Measurements from ENCODE around the gene CDHR2. TPM values are rescaled to one million over a fixed set of nuclear protein-coding genes. Genes with fewer than 3 reads are reported as not detected.

The CDHR2 gene
- total RNA-seq, 1 experiment from 2014 or later, result 0.10 TPM

DNA sequence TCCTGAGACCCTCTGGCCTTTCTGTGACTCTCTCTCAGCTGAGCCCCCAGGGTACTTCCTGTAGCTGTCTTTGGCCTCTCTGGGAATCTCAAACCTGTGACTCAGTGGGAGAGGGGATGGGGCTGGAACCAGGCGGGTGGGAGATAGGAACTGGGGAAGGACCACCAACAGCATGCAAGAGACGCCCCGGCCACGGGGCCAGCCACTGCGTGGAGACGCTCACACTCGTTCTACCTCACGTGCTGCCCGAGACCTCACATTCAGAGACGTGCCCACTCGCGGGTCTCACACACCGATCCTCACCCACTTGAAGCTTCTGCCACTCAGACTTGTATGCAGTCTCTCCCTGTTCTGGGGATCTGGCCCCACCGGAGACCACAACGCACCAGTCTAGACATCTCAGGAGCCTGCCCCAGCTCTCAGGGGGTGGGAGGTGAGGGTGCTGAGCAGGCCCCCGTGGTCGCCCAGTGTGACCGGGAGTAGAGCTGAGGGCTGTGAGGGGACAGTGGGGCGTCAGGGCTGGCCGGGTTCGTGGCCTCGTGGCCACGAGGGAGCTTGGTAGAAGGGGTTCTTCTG is 47.0 kb downstream of the CDHR2 start:
- POLR2A ChIA-PET, result no interaction called here
- H3K9me3 ChIP-seq (ENCODE audit: control insufficient read depth in 1 of 2, insufficient read depth in 1 of 2, low read depth in 1 of 2, low read length in 2 of 2), result peaks cover 0 to 8% of the 10 kb centered on the region in 2 experiments; a peak in 1 of 4 replicates
- peaks cover 5% of the 10 kb centered on the region; the same call in 1 of the 2 replicates for H3K79me2 ChIP-seq (ENCODE audit: insufficient read depth, low read length)
- peaks cover 5 to 11% of the 10 kb centered on the region in 2 experiments; a peak in 3 of 4 replicates for H3K36me3 ChIP-seq (ENCODE audit: control insufficient read depth in 1 of 2, insufficient read depth in 2 of 2, low read length in 2 of 2)
- no peak overlapping the region for H3K9ac ChIP-seq (ENCODE audit: low read length)
- H3K27ac ChIP-seq (ENCODE audit: low read depth, low read length), result no peak overlapping the region
- CTCF ChIA-PET, result no interaction called here
- H3K9me2 ChIP-seq (ENCODE audit: insufficient read depth), result no peaks in the 10 kb centered on the region
- H3K4me1 ChIP-seq (ENCODE audit: control insufficient read depth in 1 of 2, insufficient read depth in 2 of 2, low read length in 2 of 2), result no peaks in the 10 kb centered on the region
- DNase-seq (ENCODE audit: low read depth, low spot score), result no peak
- H2AFZ ChIP-seq (ENCODE audit: low read depth, low read length, poor library complexity, severe bottlenecking), result no peak overlapping the region
- TF ChIP-seq, protein P1, sequence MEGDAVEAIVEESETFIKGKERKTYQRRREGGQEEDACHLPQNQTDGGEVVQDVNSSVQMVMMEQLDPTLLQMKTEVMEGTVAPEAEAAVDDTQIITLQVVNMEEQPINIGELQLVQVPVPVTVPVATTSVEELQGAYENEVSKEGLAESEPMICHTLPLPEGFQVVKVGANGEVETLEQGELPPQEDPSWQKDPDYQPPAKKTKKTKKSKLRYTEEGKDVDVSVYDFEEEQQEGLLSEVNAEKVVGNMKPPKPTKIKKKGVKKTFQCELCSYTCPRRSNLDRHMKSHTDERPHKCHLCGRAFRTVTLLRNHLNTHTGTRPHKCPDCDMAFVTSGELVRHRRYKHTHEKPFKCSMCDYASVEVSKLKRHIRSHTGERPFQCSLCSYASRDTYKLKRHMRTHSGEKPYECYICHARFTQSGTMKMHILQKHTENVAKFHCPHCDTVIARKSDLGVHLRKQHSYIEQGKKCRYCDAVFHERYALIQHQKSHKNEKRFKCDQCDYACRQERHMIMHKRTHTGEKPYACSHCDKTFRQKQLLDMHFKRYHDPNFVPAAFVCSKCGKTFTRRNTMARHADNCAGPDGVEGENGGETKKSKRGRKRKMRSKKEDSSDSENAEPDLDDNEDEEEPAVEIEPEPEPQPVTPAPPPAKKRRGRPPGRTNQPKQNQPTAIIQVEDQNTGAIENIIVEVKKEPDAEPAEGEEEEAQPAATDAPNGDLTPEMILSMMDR (IDR thresholded peaks at IDR 0.05 in 2 of 3, conservative IDR thresholded peaks at IDR 0.05 in 1 of 3; ENCODE audit: borderline replicate concordance in 1 of 3, insufficient read depth in 1 of 3, low read depth in 2 of 3, low read length in 2 of 3), result no peak
- TF ChIP-seq SP1 (IDR thresholded peaks at IDR 0.05; ENCODE audit: low read depth) (no peak), SIN3A (IDR thresholded peaks at IDR 0.05; ENCODE audit: low read depth) (no peak), EGR1 (IDR thresholded peaks at IDR 0.05; ENCODE audit: low read depth) (no peak), ELF1 (IDR thresholded peaks at IDR 0.05; ENCODE audit: borderline replicate concordance, low read depth) (no peak), CBX3 (IDR thresholded peaks at IDR 0.05; ENCODE audit: low read depth) (no peak), EZH2phosphoT487 (IDR thresholded peaks at IDR 0.05; ENCODE audit: borderline replicate concordance) (no peak), TCF7L2 (IDR thresholded peaks at IDR 0.05; ENCODE audit: borderline replicate concordance, extremely low read depth, insufficient read depth, insufficient read length) (no peak), FOSL1 (IDR thresholded peaks at IDR 0.05; ENCODE audit: low read depth) (no peak), ZFX (IDR thresholded peaks at IDR 0.05) (no peak), SRF (IDR thresholded peaks at IDR 0.05; ENCODE audit: low read depth) (no peak), ZNF274 (IDR thresholded peaks at IDR 0.05; ENCODE audit: low read depth, low read length) (no peak), POLR2AphosphoS5 (IDR thresholded peaks at IDR 0.05; ENCODE audit: low read depth, low read length) (no peak), RAD21 (IDR thresholded peaks at IDR 0.05; ENCODE audit: low read depth) (no peak), POLR2A (IDR thresholded peaks at IDR 0.05; ENCODE audit: borderline replicate concordance, extremely low read depth, insufficient read depth, insufficient read length) (no peak), YY1 (IDR thresholded peaks at IDR 0.05; ENCODE audit: extremely low read depth, insufficient replicate concordance, low read depth, low read length) (no peak), EZH2 (IDR thresholded peaks at IDR 0.05) (no peak)
- TF ChIP-seq, protein P2, sequence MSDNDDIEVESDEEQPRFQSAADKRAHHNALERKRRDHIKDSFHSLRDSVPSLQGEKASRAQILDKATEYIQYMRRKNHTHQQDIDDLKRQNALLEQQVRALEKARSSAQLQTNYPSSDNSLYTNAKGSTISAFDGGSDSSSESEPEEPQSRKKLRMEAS (IDR thresholded peaks at IDR 0.05), result no peak
- TF ChIP-seq, protein P3, sequence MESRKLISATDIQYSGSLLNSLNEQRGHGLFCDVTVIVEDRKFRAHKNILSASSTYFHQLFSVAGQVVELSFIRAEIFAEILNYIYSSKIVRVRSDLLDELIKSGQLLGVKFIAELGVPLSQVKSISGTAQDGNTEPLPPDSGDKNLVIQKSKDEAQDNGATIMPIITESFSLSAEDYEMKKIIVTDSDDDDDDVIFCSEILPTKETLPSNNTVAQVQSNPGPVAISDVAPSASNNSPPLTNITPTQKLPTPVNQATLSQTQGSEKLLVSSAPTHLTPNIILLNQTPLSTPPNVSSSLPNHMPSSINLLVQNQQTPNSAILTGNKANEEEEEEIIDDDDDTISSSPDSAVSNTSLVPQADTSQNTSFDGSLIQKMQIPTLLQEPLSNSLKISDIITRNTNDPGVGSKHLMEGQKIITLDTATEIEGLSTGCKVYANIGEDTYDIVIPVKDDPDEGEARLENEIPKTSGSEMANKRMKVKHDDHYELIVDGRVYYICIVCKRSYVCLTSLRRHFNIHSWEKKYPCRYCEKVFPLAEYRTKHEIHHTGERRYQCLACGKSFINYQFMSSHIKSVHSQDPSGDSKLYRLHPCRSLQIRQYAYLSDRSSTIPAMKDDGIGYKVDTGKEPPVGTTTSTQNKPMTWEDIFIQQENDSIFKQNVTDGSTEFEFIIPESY (IDR thresholded peaks at IDR 0.05; ENCODE audit: extremely low read depth, insufficient replicate concordance, low read length), result no peak
- TF ChIP-seq, protein P4, sequence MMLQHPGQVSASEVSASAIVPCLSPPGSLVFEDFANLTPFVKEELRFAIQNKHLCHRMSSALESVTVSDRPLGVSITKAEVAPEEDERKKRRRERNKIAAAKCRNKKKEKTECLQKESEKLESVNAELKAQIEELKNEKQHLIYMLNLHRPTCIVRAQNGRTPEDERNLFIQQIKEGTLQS (IDR thresholded peaks at IDR 0.05), result no peak
- intact Hi-C loops (cut with micrococcal nuclease), result no loop called here
- no TSS peak for BruUV-seq (replicated peaks)
- ATAC-seq, result no peak
- no peaks in the 10 kb centered on the region for H4K20me1 ChIP-seq (ENCODE audit: insufficient read depth)
- no peak overlapping the region for H3K4me3 ChIP-seq (replicated peaks in 1 of 2; ENCODE audit: low read depth in 1 of 2, low read length in 2 of 2)
- no peaks in the 10 kb centered on the region for H3K27me3 ChIP-seq (ENCODE audit: insufficient read depth, low read length)
- RAD21 ChIA-PET (ENCODE audit: low non-redundant PET in 1 of 2, low total read pairs in 2 of 2, uncharacterized antibody in 2 of 2, unreplicated experiment in 2 of 2), result no interaction called here
- H3K4me2 ChIP-seq (ENCODE audit: low read length), result no peak overlapping the region

Measured in HCT116 (cell line).